Mesothelial cell of epicardium (in vitro differentiated cells): ENCODE measurements around the gene TNN. TPM values are rescaled to one million over a fixed set of nuclear protein-coding genes. Genes with fewer than 3 reads are reported as not detected.

Experiments
- DNase-seq, 2 experiments: peaks; one replicate each; pipeline ENCODE4 v3.0.0; 2021; ENCODE audit warnings: low spot score in 2 of 2; ENCODE audit not compliant: unreplicated experiment in 2 of 2
- H3K27ac Mint-ChIP-seq: 2 replicates; pipeline ENCODE4 v1.8.0; 2021; ENCODE audit warnings: mixed read lengths
- H3K27me3 Mint-ChIP-seq: 2 replicates; pipeline ENCODE4 v1.8.0; 2021; ENCODE audit warnings: low read depth, mixed read lengths
- H3K36me3 Mint-ChIP-seq: 2 replicates; pipeline ENCODE4 v1.8.0; 2021; ENCODE audit warnings: mixed read lengths
- H3K4me1 Mint-ChIP-seq: 2 replicates; pipeline ENCODE4 v1.8.0; 2021; ENCODE audit warnings: mixed read lengths
- H3K4me3 Mint-ChIP-seq: 2 replicates; pipeline ENCODE4 v1.8.0; 2021; ENCODE audit warnings: mild to moderate bottlenecking, moderate library complexity, mixed read lengths
- H3K9me3 Mint-ChIP-seq: 2 replicates; pipeline ENCODE4 v1.8.0; 2021; ENCODE audit warnings: mixed read lengths
- CTCF ChIP-seq: fragments of 200-600 bp; sonication (generic); IDR thresholded peaks from one replicate; pipeline ENCODE4 v1.5.0; 2021; ENCODE audit warnings: antibody characterized with exemption; ENCODE audit not compliant: unreplicated experiment
- total RNA-seq: library from RNA; stranded (reverse); gene quantifications from 3 replicates; pipeline ENCODE4 v1.2.1, GENCODE V29; 2021

TNN gene
- total RNA-seq, 1 donor from 2014 or later = 2.0 TPM

GRCh38 chr1:175169286-175170018 is 101.8 kb downstream of the TNN start:
- no peaks in the 10 kb centered on the region for H3K9me3 Mint-ChIP-seq
- no peak overlapping the region for H3K4me3 Mint-ChIP-seq
- no peak for DNase-seq
- H3K36me3 Mint-ChIP-seq = peaks cover 3% of the 10 kb centered on the region
- peaks cover 3% of the 10 kb centered on the region for H3K27me3 Mint-ChIP-seq
- no peak overlapping the region for H3K27ac Mint-ChIP-seq
- no peaks in the 10 kb centered on the region for H3K4me1 Mint-ChIP-seq
- no peak for TF ChIP-seq CTCF

GRCh38 chr1:175171036-175171913 is 103.6 kb downstream of the TNN start:
- no peak overlapping the region for H3K27ac Mint-ChIP-seq
- no peaks in the 10 kb centered on the region for H3K36me3 Mint-ChIP-seq
- peaks cover 3% of the 10 kb centered on the region for H3K27me3 Mint-ChIP-seq
- no peak for TF ChIP-seq CTCF
- H3K4me3 Mint-ChIP-seq = no peak overlapping the region
- no peak for DNase-seq
- H3K9me3 Mint-ChIP-seq = no peaks in the 10 kb centered on the region
- H3K4me1 Mint-ChIP-seq = no peaks in the 10 kb centered on the region

- Mint-ChIP-seq H3K27me3 (no peaks in the 10 kb centered on the region), H3K4me1 (no peaks in the 10 kb centered on the region), H3K27ac (no peak overlapping the region), H3K9me3 (no peaks in the 10 kb centered on the region), H3K4me3 (no peak overlapping the region), H3K36me3 (no peaks in the 10 kb centered on the region)
- DNase-seq = no peak
- TF ChIP-seq CTCF = no peak
Observed at GRCh38 chr1:175172503-175172902, 104.9 kb downstream of the TNN start.

GRCh38 chr1:175173531-175173930 is 105.9 kb downstream of the TNN start:
- Mint-ChIP-seq H3K27me3 (no peaks in the 10 kb centered on the region), H3K9me3 (no peaks in the 10 kb centered on the region), H3K4me1 (no peaks in the 10 kb centered on the region), H3K27ac (no peak overlapping the region), H3K36me3 (no peaks in the 10 kb centered on the region), H3K4me3 (no peak overlapping the region)
- no peak for TF ChIP-seq CTCF
- DNase-seq = no peak

GRCh38 chr1:175174309-175175102 is 106.9 kb downstream of the TNN start:
- DNase-seq = no peak
- H3K9me3 Mint-ChIP-seq = no peaks in the 10 kb centered on the region
- no peak overlapping the region for H3K4me3 Mint-ChIP-seq
- H3K27ac Mint-ChIP-seq = no peak overlapping the region
- no peaks in the 10 kb centered on the region for H3K27me3 Mint-ChIP-seq
- TF ChIP-seq CTCF = no peak
- H3K4me1 Mint-ChIP-seq = no peaks in the 10 kb centered on the region
- H3K36me3 Mint-ChIP-seq = no peaks in the 10 kb centered on the region
